Calu3 (cell line): ENCODE data around the gene SLC24A1. TPM values are rescaled to one million over a fixed set of nuclear protein-coding genes. Genes with fewer than 3 reads are reported as not detected.

ENCODE experiments used
- BruUV-seq: library from RNA; stranded (reverse); fragments of 400-500 nt; replicated peaks from 2 replicates; lab custom pipeline; 2021; lab: Mats Ljungman, UMichigan
- CTCF ChIA-PET: fragments of 300-600 bp; sonication (Branson Sonifier 250); formaldehyde crosslinking; loops from one replicate; lab custom pipeline; 2022; ENCODE audit warnings: antibody characterized with exemption; lab: Charles Lee
- DNase-seq: peaks from one replicate; pipeline ENCODE4 v3.0.0; 2022
- H3K27ac Mint-ChIP-seq: one replicate; pipeline ENCODE4 v1.8.0; 2022; ENCODE audit warnings: mixed read lengths; ENCODE audit not compliant: unreplicated experiment
- H3K27me3 Mint-ChIP-seq: one replicate; pipeline ENCODE4 v1.8.0; 2022; ENCODE audit warnings: mixed read lengths; ENCODE audit not compliant: unreplicated experiment
- H3K36me3 Mint-ChIP-seq: one replicate; pipeline ENCODE4 v1.8.0; 2022; ENCODE audit warnings: mild to moderate bottlenecking, moderate library complexity, mixed read lengths; ENCODE audit not compliant: insufficient read depth, unreplicated experiment
- H3K4me1 Mint-ChIP-seq: one replicate; pipeline ENCODE4 v1.8.0; 2022; ENCODE audit warnings: mild to moderate bottlenecking, low read depth, mixed read lengths; ENCODE audit not compliant: unreplicated experiment
- H3K4me3 Mint-ChIP-seq: one replicate; pipeline ENCODE4 v1.8.0; 2022; ENCODE audit warnings: mild to moderate bottlenecking, low read depth, moderate library complexity, mixed read lengths; ENCODE audit not compliant: unreplicated experiment
- H3K9me3 Mint-ChIP-seq: one replicate; pipeline ENCODE4 v1.8.0; 2022; ENCODE audit warnings: low read depth, mixed read lengths; ENCODE audit not compliant: unreplicated experiment
- CTCF ChIP-seq: fragments of 200-600 bp; IDR thresholded peaks from one replicate; pipeline ENCODE4 v1.8.0; 2022; ENCODE audit warnings: antibody characterized with exemption; ENCODE audit not compliant: unreplicated experiment
- intact Hi-C: fragments of 100-400 bp; cut with micrococcal nuclease; formaldehyde crosslinking; loops from one replicate; pipeline ENCODE4 v1.10.0; 2022; ENCODE audit not compliant: unreplicated experiment
- total RNA-seq: library from RNA; stranded (reverse); gene quantifications from 2 replicates; pipeline ENCODE4 v1.2.3, GENCODE V29; 2022

SLC24A1 gene
- total RNA-seq, 1 experiment from 2014 or later = 9.0 TPM

GRCh38 chr15:65655026-65655425 is 33.3 kb downstream of the SLC24A1 start:
- Mint-ChIP-seq H3K4me1 (peaks cover 22% of the 10 kb centered on the region), H3K4me3 (no peak overlapping the region), H3K27ac (no peak overlapping the region), H3K27me3 (no peaks in the 10 kb centered on the region), H3K36me3 (peaks cover 16% of the 10 kb centered on the region), H3K9me3 (no peaks in the 10 kb centered on the region)
- CTCF ChIA-PET = no interaction called here
- intact Hi-C loops = no loop called here
- DNase-seq = peak; percentile 16
- no peak for TF ChIP-seq CTCF
- no TSS peak for BruUV-seq

- CTCF ChIA-PET = no interaction called here
These were observed 33.7 kb downstream of the SLC24A1 start for GRCh38 chr15:65655457-65655856.

GRCh38 chr15:65659502-65660052 is 37.8 kb downstream of the SLC24A1 start:
- intact Hi-C loops = no loop called here
- Mint-ChIP-seq H3K4me1 (peaks cover 8% of the 10 kb centered on the region), H3K9me3 (no peaks in the 10 kb centered on the region), H3K27me3 (no peaks in the 10 kb centered on the region), H3K4me3 (no peak overlapping the region), H3K36me3 (peaks cover 21% of the 10 kb centered on the region), H3K27ac (no peak overlapping the region)
- no peak for DNase-seq
- CTCF ChIA-PET = interaction anchor here (0.6 to 1.4 kb wide), 4 partner anchors 8 to 136 kb away, joined by 3 to 5 read pairs (median 4); no protein-coding TSS in a partner anchor
- no peak for TF ChIP-seq CTCF
- BruUV-seq = TSS peak; percentile 11

More at GRCh38 chr15:65655457-65655856, 33.7 kb downstream of the SLC24A1 start:
- Mint-ChIP-seq H3K4me1 (peaks cover 22% of the 10 kb centered on the region), H3K36me3 (peaks cover 19% of the 10 kb centered on the region), H3K27ac (no peak overlapping the region), H3K27me3 (no peaks in the 10 kb centered on the region), H3K4me3 (no peak overlapping the region), H3K9me3 (no peaks in the 10 kb centered on the region)
- no TSS peak for BruUV-seq
- no peak for TF ChIP-seq CTCF
- no peak for DNase-seq
- intact Hi-C loops = no loop called here

- CTCF ChIA-PET = no interaction called here
- Mint-ChIP-seq H3K4me3 (no peak overlapping the region), H3K27ac (no peak overlapping the region), H3K4me1 (no peaks in the 10 kb centered on the region), H3K27me3 (no peaks in the 10 kb centered on the region), H3K36me3 (peaks cover 17% of the 10 kb centered on the region), H3K9me3 (no peaks in the 10 kb centered on the region)
- intact Hi-C loops = no loop called here
- no peak for DNase-seq
- no TSS peak for BruUV-seq
- no peak for TF ChIP-seq CTCF
These were observed 39.2 kb downstream of the SLC24A1 start for GRCh38 chr15:65660927-65661326.
